ENCODE results near the gene KPNA3. TPM values are rescaled to one million over a fixed set of nuclear protein-coding genes. Genes with fewer than 3 reads are reported as not detected.

KPNA3 gene
- total RNA-seq, 1 experiment from 2014 or later = 62.0 TPM

- intact Hi-C loops (cut with micrococcal nuclease; ENCODE audit: unreplicated experiment) = no loop called here
- BruUV-seq (replicated peaks) = no TSS peak
- ChIA-PET CTCF (no interaction called here), POLR2A (ENCODE audit: low non-redundant PET) (no interaction called here)
- Histone ChIP-seq H3K36me3 (ENCODE audit: insufficient read depth, low read length, poor library complexity, severe bottlenecking) (no peaks in the 10 kb centered on the region), H3K4me1 (ENCODE audit: insufficient read depth, low read length, poor library complexity, severe bottlenecking) (peaks cover 9% of the 10 kb centered on the region), H3K9me3 (ENCODE audit: low read depth, low read length, poor library complexity, severe bottlenecking) (no peaks in the 10 kb centered on the region), H3K27ac (ENCODE audit: low read depth, low read length, poor library complexity, severe bottlenecking) (no peak overlapping the region), H3K4me3 (ENCODE audit: low read depth, low read length, poor library complexity, severe bottlenecking) (no peak overlapping the region), H3K27me3 (replicated peaks; ENCODE audit: insufficient read depth, low read depth, low read length, poor library complexity) (no peaks in the 10 kb centered on the region)
- no peak for TF ChIP-seq CTCF (conservative IDR thresholded peaks at IDR 0.05; ENCODE audit: low read depth, low read length)
- DNase-seq (ENCODE audit: low spot score) = no peak
Measured at GRCh38 chr13:49789968-49790367, 2.5 kb downstream of the KPNA3 start.

- CTCF ChIA-PET = no interaction called here
- BruUV-seq (replicated peaks) = no TSS peak
Measured at GRCh38 chr13:49786401-49787008, 6.0 kb downstream of the KPNA3 start.

GRCh38 chr13:49784886-49785570 is 7.5 kb downstream of the KPNA3 start:
- no peak for DNase-seq (ENCODE audit: low spot score)
- intact Hi-C loops (cut with micrococcal nuclease; ENCODE audit: unreplicated experiment) = no loop called here
- no peak overlapping the region for H3K4me3 ChIP-seq (ENCODE audit: low read depth, low read length, poor library complexity, severe bottlenecking)
- H3K4me1 ChIP-seq (ENCODE audit: insufficient read depth, low read length, poor library complexity, severe bottlenecking) = no peaks in the 10 kb centered on the region
- no TSS peak for BruUV-seq (replicated peaks)
- CTCF ChIA-PET = interaction anchor here (0.6 kb wide), 1 partner anchor 62 kb away, joined by 19 read pairs; no protein-coding TSS in a partner anchor
- POLR2A ChIA-PET (ENCODE audit: low non-redundant PET) = no interaction called here
- no peaks in the 10 kb centered on the region for H3K27me3 ChIP-seq (replicated peaks; ENCODE audit: insufficient read depth, low read depth, low read length, poor library complexity)
- no peak overlapping the region for H3K27ac ChIP-seq (ENCODE audit: low read depth, low read length, poor library complexity, severe bottlenecking)
- no peaks in the 10 kb centered on the region for H3K9me3 ChIP-seq (ENCODE audit: low read depth, low read length, poor library complexity, severe bottlenecking)
- TF ChIP-seq CTCF (conservative IDR thresholded peaks at IDR 0.05; ENCODE audit: low read depth, low read length) (no peak), EZH2 (IDR thresholded peaks at IDR 0.05; ENCODE audit: borderline replicate concordance, low read depth, low read length, poor library complexity, severe bottlenecking) (no peak)
- H3K36me3 ChIP-seq (ENCODE audit: insufficient read depth, low read length, poor library complexity, severe bottlenecking) = no peaks in the 10 kb centered on the region

More at GRCh38 chr13:49786401-49787008, 6.0 kb downstream of the KPNA3 start:
- TF ChIP-seq CTCF (conservative IDR thresholded peaks at IDR 0.05; ENCODE audit: low read depth, low read length) = no peak
- Histone ChIP-seq H3K27ac (ENCODE audit: low read depth, low read length, poor library complexity, severe bottlenecking) (no peak overlapping the region), H3K9me3 (ENCODE audit: low read depth, low read length, poor library complexity, severe bottlenecking) (no peaks in the 10 kb centered on the region), H3K36me3 (ENCODE audit: insufficient read depth, low read length, poor library complexity, severe bottlenecking) (no peaks in the 10 kb centered on the region), H3K4me1 (ENCODE audit: insufficient read depth, low read length, poor library complexity, severe bottlenecking) (peaks cover 6% of the 10 kb centered on the region), H3K4me3 (ENCODE audit: low read depth, low read length, poor library complexity, severe bottlenecking) (no peak overlapping the region), H3K27me3 (replicated peaks; ENCODE audit: insufficient read depth, low read depth, low read length, poor library complexity) (no peaks in the 10 kb centered on the region)
- intact Hi-C loops (cut with micrococcal nuclease; ENCODE audit: unreplicated experiment) = no loop called here
- DNase-seq (ENCODE audit: low spot score) = no peak
- POLR2A ChIA-PET (ENCODE audit: low non-redundant PET) = no interaction called here
